B cell (primary cell): ENCODE data around the gene NBEAL2. TPM values are rescaled to one million over a fixed set of nuclear protein-coding genes. Genes with fewer than 3 reads are reported as not detected.
"Not testable (repeated sequence)": the region's sequence is repeated elsewhere in the genome, so short reads cannot be mapped to it uniquely, and the experiment has no call there.

Source experiments
- ATAC-seq: fragments of 200-7000 bp; cut with Tn5 transposase; one replicate; pipeline ENCODE4 v1.10.0; 2021; ENCODE audit warnings: low read depth, mild to moderate bottlenecking, moderate number of reproducible peaks, moderate library complexity
- CTCF ChIA-PET: fragments of 350-600 bp; sonication (Branson Sonifier 250); formaldehyde crosslinking; loops from one replicate; lab custom pipeline; 2021; ENCODE audit warnings: antibody characterized with exemption, inconsistent platforms; lab: Charles Lee
- POLR2A ChIA-PET: fragments of 350-600 bp; sonication (Branson Sonifier 250); formaldehyde crosslinking; loops from one replicate; lab custom pipeline; 2021; ENCODE audit warnings: antibody characterized with exemption; lab: Charles Lee
- DNase-seq: peaks from one replicate; pipeline ENCODE4 v3.0.0; 2013
- H2AFZ ChIP-seq: 2 replicates; pipeline ENCODE4 v1.6.1; 2012; ENCODE audit warnings: mild to moderate bottlenecking, low read depth, low read length; ENCODE audit not compliant: insufficient read depth, poor library complexity, severe bottlenecking
- H3K27ac ChIP-seq, 2 donors: 1 replicate in 1 of 2; 2 replicates in 1 of 2; pipeline ENCODE4 v1.5.1; 2012 to 2013; ENCODE audit warnings: low read length in 2 of 2, mild to moderate bottlenecking in 2 of 2, moderate library complexity in 1 of 2
- H3K27me3 ChIP-seq, 4 experiments: fragments of 200-600 bp in 1 of 4; sonication (generic) in 1 of 4; replicated peaks in 1 of 4; 1 replicate in 2 of 4; 2 replicates in 2 of 4; pipeline versions ENCODE4 v1.6.1 to v1.7.0; 2013 to 2016; ENCODE audit warnings: low read length in 3 of 4, mild to moderate bottlenecking in 2 of 4, mixed read lengths in 1 of 4, moderate library complexity in 1 of 4; ENCODE audit not compliant: insufficient read depth in 4 of 4, control insufficient read depth in 3 of 4; ENCODE audit errors: control extremely low read depth in 1 of 4
- H3K36me3 ChIP-seq, 2 experiments: replicated peaks in 1 of 2; 1 replicate in 1 of 2; 2 replicates in 1 of 2; pipeline versions ENCODE4 v1.6.1 to v1.7.1; 2013; ENCODE audit warnings: low read length in 1 of 2; ENCODE audit not compliant: insufficient read depth in 2 of 2, control insufficient read depth in 1 of 2; ENCODE audit errors: control extremely low read depth in 1 of 2, extremely low read depth in 1 of 2
- H3K4me1 ChIP-seq, 2 donors: fragments of 200-600 bp in 1 of 2; sonication (generic) in 1 of 2; 1 replicate in 1 of 2; 2 replicates in 1 of 2; pipeline versions ENCODE4 v1.5.1 to v1.6.1; 2013 to 2017; ENCODE audit warnings: low read length in 2 of 2; ENCODE audit not compliant: control insufficient read depth in 2 of 2, insufficient read depth in 2 of 2
- H3K4me2 ChIP-seq: replicated peaks from 2 replicates; pipeline ENCODE3; 2012; ENCODE audit warnings: mild to moderate bottlenecking, low read depth, low read length; ENCODE audit not compliant: poor library complexity, severe bottlenecking
- H3K4me3 ChIP-seq, 5 experiments: fragments of 200-600 bp in 1 of 5; sonication (generic) in 1 of 5; 1 replicate in 3 of 5; 2 replicates in 2 of 5; pipeline versions ENCODE4 v1.5.1 to v1.7.0; 2011 to 2016; ENCODE audit warnings: low read length in 4 of 5, mild to moderate bottlenecking in 4 of 5, low read depth in 2 of 5, control low read depth in 1 of 5, moderate library complexity in 1 of 5; ENCODE audit not compliant: insufficient read depth in 1 of 5; ENCODE audit errors: control extremely low read depth in 1 of 5, extremely low read depth in 1 of 5
- H3K79me2 ChIP-seq: fragments of 200-600 bp; sonication (generic); one replicate; pipeline ENCODE4 v1.6.0; 2016; ENCODE audit warnings: low read length; ENCODE audit not compliant: control insufficient read depth, insufficient read depth
- H3K9ac ChIP-seq: fragments of 200-600 bp; sonication (generic); 2 replicates; pipeline ENCODE4 v1.6.1; 2017; ENCODE audit warnings: mild to moderate bottlenecking, low read length, moderate library complexity
- H3K9me3 ChIP-seq, 3 donors: one replicate each; pipeline versions ENCODE4 v1.6.1 to v1.7.1; 2013; ENCODE audit warnings: low read length in 2 of 3; ENCODE audit not compliant: control insufficient read depth in 2 of 3, insufficient read depth in 1 of 3; ENCODE audit errors: control extremely low read depth in 1 of 3
- H4K20me1 ChIP-seq: 2 replicates; pipeline ENCODE4 v1.6.0; 2012; ENCODE audit warnings: mild to moderate bottlenecking, low read length; ENCODE audit not compliant: insufficient read depth, control insufficient read depth, poor library complexity, severe bottlenecking
- H3K27ac Mint-ChIP-seq: one replicate; pipeline ENCODE4 v1.8.0; 2021; ENCODE audit warnings: mixed read lengths
- H3K27me3 Mint-ChIP-seq: one replicate; pipeline ENCODE4 v1.8.0; 2021; ENCODE audit warnings: mixed read lengths
- H3K4me1 Mint-ChIP-seq: one replicate; pipeline ENCODE4 v1.8.0; 2021; ENCODE audit warnings: mixed read lengths
- H3K4me3 Mint-ChIP-seq: one replicate; pipeline ENCODE4 v1.8.0; 2021; ENCODE audit warnings: mixed read lengths
- H3K9me3 Mint-ChIP-seq: one replicate; pipeline ENCODE4 v1.8.0; 2022; ENCODE audit warnings: mixed read lengths; ENCODE audit not compliant: insufficient read depth
- EZH2 ChIP-seq: IDR thresholded peaks from 2 replicates; pipeline ENCODE4 v1.6.1; 2012; ENCODE audit warnings: borderline replicate concordance, low read depth, mild to moderate bottlenecking, moderate library complexity, low read length; ENCODE audit not compliant: insufficient read depth, poor library complexity, severe bottlenecking
- WGBS: methylation state at CpG from one replicate; pipeline ENCODE4 v1.1.5; 2013; ENCODE audit warnings: missing lambda C conversion rate; ENCODE audit not compliant: insufficient coverage; 5-methylcytosine and 5-hydroxymethylcytosine counted together
- intact Hi-C: fragments of 100-400 bp; cut with micrococcal nuclease; formaldehyde crosslinking; loops from one replicate; pipeline ENCODE4 v1.10.0; 2022
- polyA plus RNA-seq: library from polyadenylated mRNA; depleted of rRNA; stranded (reverse); fragments of >200 nt; gene quantifications from 2 replicates; pipeline ENCODE4 v1.2.3, GENCODE V29; 2012
- total RNA-seq, 2 donors: library from RNA; stranded (reverse); fragments of 120-200 nt in 1 of 2; gene quantifications; 1 replicate in 1 of 2; 2 replicates in 1 of 2; pipeline versions ENCODE4 v1.2.3 to v1.2.4, GENCODE V29; 2013 to 2022
- TF ChIP-seq, protein P1 (sequence below): fragments of 200-600 bp; IDR thresholded peaks from one replicate; pipeline ENCODE4 v1.8.0; 2022; ENCODE audit warnings: antibody characterized with exemption, mild to moderate bottlenecking

NBEAL2 gene
- total and polyA plus RNA-seq, 2 donors (not counting 1 experiment from before 2014, with no cell fraction given): 63.8 to 155 TPM

DNA sequence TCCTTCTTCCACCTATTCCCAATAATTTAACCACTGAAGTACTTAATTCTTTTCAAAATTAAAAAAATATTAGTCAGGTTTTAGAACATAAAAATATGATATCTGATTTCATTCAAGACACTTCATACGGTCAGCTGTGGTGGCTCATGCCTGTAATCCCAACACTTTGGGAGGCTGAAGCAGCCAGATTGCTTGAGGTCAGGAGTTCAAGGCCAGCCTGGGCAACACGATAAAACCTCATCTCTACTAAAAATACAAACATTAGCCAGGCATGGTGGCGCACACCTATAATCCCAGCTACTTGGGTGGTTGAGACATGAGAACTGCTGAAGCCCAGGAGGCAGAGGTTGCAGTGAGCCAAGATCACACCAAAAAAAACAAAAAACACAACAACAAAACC is 56.7 kb downstream of the NBEAL2 start:
- Mint-ChIP-seq H3K27ac (peak overlapping the region; percentile 32), H3K4me1 (peaks cover 34% of the 10 kb centered on the region), H3K27me3 (no peaks in the 10 kb centered on the region), H3K9me3 (peaks cover 3% of the 10 kb centered on the region), H3K4me3 (no peak overlapping the region)
- ATAC-seq (no peak), DNase-seq (no peak)
- POLR2A ChIA-PET: no interaction called here
- H3K9ac ChIP-seq: no peak overlapping the region
- H3K79me2 ChIP-seq: peaks cover 26% of the 10 kb centered on the region
- no peaks in the 10 kb centered on the region for H3K27me3 ChIP-seq
- peaks cover 17 to 61% of the 10 kb centered on the region in 2 experiments for H3K36me3 ChIP-seq
- H3K9me3 ChIP-seq: no peaks in the 10 kb centered on the region
- H3K4me1 ChIP-seq: peaks cover 11 to 15% of the 10 kb centered on the region in 2 donors
- H4K20me1 ChIP-seq: no peaks in the 10 kb centered on the region
- intact Hi-C loops: loop anchor here (10.0 kb wide), 1 partner anchor 129 kb away; the partner anchor contains the start of gene SETD2
- WGBS: 79% methylated on average over 2 of the region's 3 CpGs
- H3K4me2 ChIP-seq: no peak overlapping the region
- no peak overlapping the region for H3K4me3 ChIP-seq
- TF ChIP-seq EZH2: no peak
- TF ChIP-seq, protein P1, sequence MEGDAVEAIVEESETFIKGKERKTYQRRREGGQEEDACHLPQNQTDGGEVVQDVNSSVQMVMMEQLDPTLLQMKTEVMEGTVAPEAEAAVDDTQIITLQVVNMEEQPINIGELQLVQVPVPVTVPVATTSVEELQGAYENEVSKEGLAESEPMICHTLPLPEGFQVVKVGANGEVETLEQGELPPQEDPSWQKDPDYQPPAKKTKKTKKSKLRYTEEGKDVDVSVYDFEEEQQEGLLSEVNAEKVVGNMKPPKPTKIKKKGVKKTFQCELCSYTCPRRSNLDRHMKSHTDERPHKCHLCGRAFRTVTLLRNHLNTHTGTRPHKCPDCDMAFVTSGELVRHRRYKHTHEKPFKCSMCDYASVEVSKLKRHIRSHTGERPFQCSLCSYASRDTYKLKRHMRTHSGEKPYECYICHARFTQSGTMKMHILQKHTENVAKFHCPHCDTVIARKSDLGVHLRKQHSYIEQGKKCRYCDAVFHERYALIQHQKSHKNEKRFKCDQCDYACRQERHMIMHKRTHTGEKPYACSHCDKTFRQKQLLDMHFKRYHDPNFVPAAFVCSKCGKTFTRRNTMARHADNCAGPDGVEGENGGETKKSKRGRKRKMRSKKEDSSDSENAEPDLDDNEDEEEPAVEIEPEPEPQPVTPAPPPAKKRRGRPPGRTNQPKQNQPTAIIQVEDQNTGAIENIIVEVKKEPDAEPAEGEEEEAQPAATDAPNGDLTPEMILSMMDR: no peak
- H2AFZ ChIP-seq: no peak overlapping the region
- H3K27ac ChIP-seq: peak overlapping the region in 1 of 2 donors; percentile 18
- CTCF ChIA-PET: no interaction called here

DNA sequence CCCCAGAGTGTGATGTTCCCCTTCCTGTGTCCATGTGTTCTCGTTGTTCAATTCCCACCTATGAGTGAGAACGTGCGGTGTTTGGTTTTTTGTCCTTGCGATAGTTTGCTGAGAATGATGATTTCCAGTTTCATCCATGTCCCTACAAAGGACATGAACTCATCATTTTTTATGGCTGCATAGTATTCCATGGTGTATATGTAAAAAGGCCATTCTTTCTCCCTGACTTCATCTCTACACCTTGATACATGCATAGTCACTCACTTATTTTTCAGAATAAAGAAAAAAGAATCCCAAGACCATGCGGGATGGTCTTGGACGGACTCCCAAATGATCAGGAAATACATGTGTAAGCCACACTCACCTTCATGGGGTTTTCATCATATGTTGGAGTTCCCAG is 57.8 kb downstream of the NBEAL2 start:
- H4K20me1 ChIP-seq, H3K27me3 Mint-ChIP-seq, DNase-seq, H3K4me3 ChIP-seq, ATAC-seq, H2AFZ ChIP-seq, POLR2A ChIA-PET, H3K27me3 ChIP-seq, H3K9ac ChIP-seq, H3K9me3 ChIP-seq, H3K9me3 Mint-ChIP-seq: not testable (repeated sequence)
- CTCF ChIA-PET: interaction anchor here (1.5 kb wide), 1 partner anchor 115 kb away, joined by 3 read pairs; no protein-coding TSS in a partner anchor
- H3K4me1 ChIP-seq: peaks cover 8 to 15% of the 10 kb centered on the region in 2 donors
- peak overlapping the region; percentile 66 for H3K4me3 Mint-ChIP-seq
- 14% methylated on average over 1 of the region's 6 CpGs for WGBS
- peaks cover 26% of the 10 kb centered on the region for H3K79me2 ChIP-seq
- H3K27ac ChIP-seq: peak overlapping the region; percentile 31 to 70
- peaks cover 19 to 66% of the 10 kb centered on the region in 2 experiments for H3K36me3 ChIP-seq
- peaks cover 25% of the 10 kb centered on the region for H3K4me1 Mint-ChIP-seq
- intact Hi-C loops: loop anchor here (10.0 kb wide), 1 partner anchor 127 kb away; the partner anchor contains the start of gene SETD2
- H3K27ac Mint-ChIP-seq: peak overlapping the region; percentile 93
- H3K4me2 ChIP-seq: peak overlapping the region; percentile 28
